KMS-11 (cell line): Measurements from ENCODE around the gene SLC5A6.

ENCODE experiments used
- H2AFZ ChIP-seq: fragments of 200-600 bp; sonication (generic); 2 replicates; pipeline ENCODE4 v1.6.1; 2016; ENCODE audit warnings: antibody characterized with exemption, mixed run types, low read depth
- H3K27ac ChIP-seq: fragments of 200-600 bp; sonication (generic); 2 replicates; pipeline ENCODE4 v1.6.1; 2016; ENCODE audit warnings: mild to moderate bottlenecking, mixed run types
- H3K27me3 ChIP-seq: fragments of 200-600 bp; sonication (generic); 2 replicates; pipeline ENCODE4 v1.6.1; 2017; ENCODE audit warnings: mild to moderate bottlenecking, low read depth, mixed run types, moderate library complexity; ENCODE audit not compliant: insufficient read depth
- H3K36me3 ChIP-seq: fragments of 200-600 bp; sonication (generic); 2 replicates; pipeline ENCODE4 v1.6.1; 2017; ENCODE audit warnings: mild to moderate bottlenecking, mixed run types; ENCODE audit not compliant: insufficient read depth
- H3K4me1 ChIP-seq: fragments of 200-600 bp; sonication (generic); 2 replicates; pipeline ENCODE4 v1.6.1; 2016; ENCODE audit warnings: mild to moderate bottlenecking, low read depth, mixed run types; ENCODE audit not compliant: poor library complexity, severe bottlenecking
- H3K4me2 ChIP-seq: fragments of 200-600 bp; sonication (generic); 2 replicates; pipeline ENCODE4 v1.7.0; 2016; ENCODE audit warnings: mild to moderate bottlenecking, mixed run types
- H3K4me3 ChIP-seq: fragments of 200-600 bp; sonication (generic); IDR thresholded peaks from 2 replicates; pipeline ENCODE4 v1.6.1; 2017; ENCODE audit warnings: low read depth, low read length, mixed read lengths; ENCODE audit not compliant: insufficient read depth
- H3K79me2 ChIP-seq: fragments of 200-600 bp; sonication (generic); 2 replicates; pipeline ENCODE4 v1.6.1; 2016; ENCODE audit warnings: low read depth, mixed run types; ENCODE audit not compliant: insufficient read depth
- H3K9ac ChIP-seq: fragments of 200-600 bp; sonication (generic); 2 replicates; pipeline ENCODE4 v1.6.1; 2016; ENCODE audit warnings: mild to moderate bottlenecking, mixed run types
- H4K20me1 ChIP-seq: fragments of 200-600 bp; sonication (generic); 2 replicates; pipeline ENCODE4 v1.6.1; 2016; ENCODE audit warnings: mild to moderate bottlenecking, mixed run types; ENCODE audit not compliant: insufficient read depth
- TF ChIP-seq, protein P1 (sequence below): fragments of 200-600 bp; sonication (generic); conservative IDR thresholded peaks from 2 replicates; pipeline ENCODE4 v1.6.1; 2017; ENCODE audit warnings: low read depth, mild to moderate bottlenecking, antibody characterized with exemption, low read length, moderate library complexity, mixed read lengths

SLC5A6 gene

DNA sequence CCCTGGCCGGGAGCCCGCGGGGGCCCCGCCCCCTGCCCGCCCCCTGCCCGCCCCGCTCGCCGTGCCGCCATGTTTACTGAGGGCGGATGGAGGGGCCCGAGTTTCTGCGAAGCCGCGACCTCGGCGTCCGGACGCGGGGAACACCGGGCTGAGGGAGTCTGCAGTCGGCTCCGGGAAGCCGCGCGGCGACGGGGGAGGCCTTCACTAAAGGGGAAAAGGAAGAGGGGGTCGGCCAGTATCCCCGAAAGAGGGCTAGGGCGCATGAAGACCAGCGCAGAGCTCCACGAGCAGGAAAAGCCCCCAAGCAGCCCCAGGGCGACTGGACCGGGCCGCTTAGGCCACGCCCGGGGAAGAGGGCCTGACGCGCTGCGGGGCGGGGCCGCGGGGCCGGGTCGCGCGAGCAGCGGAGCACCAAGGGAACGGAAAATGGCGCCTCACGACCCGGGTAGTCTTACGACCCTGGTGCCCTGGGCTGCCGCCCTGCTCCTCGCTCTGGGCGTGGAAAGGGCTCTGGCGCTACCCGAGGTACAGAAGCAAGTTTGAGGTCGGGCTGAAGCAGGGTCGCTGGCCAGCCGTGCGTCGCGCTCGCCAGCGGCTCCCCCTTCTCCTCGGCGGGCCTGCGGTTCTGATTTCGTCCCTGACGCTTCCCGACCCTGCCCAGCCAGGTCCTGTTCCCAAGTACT is at the start of gene SLC5A6, which contains the start of gene ATRAID:
Gene SLC5A6 (minus strand): TSS at position 326 of the 683 bp plus-strand sequence. CDS start 4,618 bp downstream, outside the sequence.
Gene ATRAID (plus strand): TSS at position 99 of the 683 bp plus-strand sequence. CDS start 328 bp downstream, at position 427.
- peak within 1 kb of the TSS; percentile 40 for H3K4me3 ChIP-seq
- H3K4me1 ChIP-seq, result peaks cover 27% of the 10 kb centered on the region
- H3K36me3 ChIP-seq, result no peaks in the 10 kb centered on the region
- H2AFZ ChIP-seq, result peak within 1 kb of the TSS; percentile 66
- TF ChIP-seq, protein P1, sequence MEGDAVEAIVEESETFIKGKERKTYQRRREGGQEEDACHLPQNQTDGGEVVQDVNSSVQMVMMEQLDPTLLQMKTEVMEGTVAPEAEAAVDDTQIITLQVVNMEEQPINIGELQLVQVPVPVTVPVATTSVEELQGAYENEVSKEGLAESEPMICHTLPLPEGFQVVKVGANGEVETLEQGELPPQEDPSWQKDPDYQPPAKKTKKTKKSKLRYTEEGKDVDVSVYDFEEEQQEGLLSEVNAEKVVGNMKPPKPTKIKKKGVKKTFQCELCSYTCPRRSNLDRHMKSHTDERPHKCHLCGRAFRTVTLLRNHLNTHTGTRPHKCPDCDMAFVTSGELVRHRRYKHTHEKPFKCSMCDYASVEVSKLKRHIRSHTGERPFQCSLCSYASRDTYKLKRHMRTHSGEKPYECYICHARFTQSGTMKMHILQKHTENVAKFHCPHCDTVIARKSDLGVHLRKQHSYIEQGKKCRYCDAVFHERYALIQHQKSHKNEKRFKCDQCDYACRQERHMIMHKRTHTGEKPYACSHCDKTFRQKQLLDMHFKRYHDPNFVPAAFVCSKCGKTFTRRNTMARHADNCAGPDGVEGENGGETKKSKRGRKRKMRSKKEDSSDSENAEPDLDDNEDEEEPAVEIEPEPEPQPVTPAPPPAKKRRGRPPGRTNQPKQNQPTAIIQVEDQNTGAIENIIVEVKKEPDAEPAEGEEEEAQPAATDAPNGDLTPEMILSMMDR, result no peak
- no peaks in the 10 kb centered on the region for H3K79me2 ChIP-seq
- peak within 1 kb of the TSS; percentile 92 for H3K27ac ChIP-seq
- H3K4me2 ChIP-seq, result peak within 1 kb of the TSS; percentile 82
- H3K9ac ChIP-seq, result peak within 1 kb of the TSS; percentile 96
- H4K20me1 ChIP-seq, result no peaks in the 10 kb centered on the region
- H3K27me3 ChIP-seq, result no peaks in the 10 kb centered on the region

DNA sequence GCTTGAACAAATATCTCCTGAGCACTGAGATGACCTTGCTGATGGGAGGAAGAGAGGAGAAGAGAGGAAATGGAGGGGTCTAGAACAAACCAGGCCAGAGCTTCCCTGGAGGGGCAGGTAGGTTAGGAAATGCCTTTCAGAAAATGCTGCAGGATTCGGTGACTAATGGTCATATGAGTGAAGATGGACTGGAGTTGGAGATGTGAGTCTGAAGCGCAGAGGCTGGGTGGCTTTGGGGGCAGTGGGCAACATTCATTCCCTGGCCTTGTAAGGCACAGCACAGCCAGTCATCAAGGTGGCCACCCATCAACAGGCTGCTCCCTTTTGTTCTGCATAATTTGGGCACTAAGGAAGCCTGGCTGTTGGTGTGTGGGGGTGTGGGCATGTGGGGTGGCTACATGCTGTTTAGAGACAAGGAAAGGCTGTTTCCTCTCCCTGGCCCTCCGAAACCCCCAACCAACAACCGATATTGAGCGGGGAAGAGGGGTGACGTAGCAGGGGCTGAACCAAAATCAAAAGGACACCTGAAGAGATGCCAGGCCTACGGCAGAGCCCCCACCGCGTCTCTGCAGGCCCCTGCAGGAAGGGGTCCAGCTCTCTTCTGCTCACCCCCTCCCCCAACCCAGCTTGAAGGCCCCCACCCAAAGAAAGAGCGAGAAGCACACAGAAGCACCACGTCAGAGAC is 49.3 kb upstream of the SLC5A6 start:
- peaks cover 13% of the 10 kb centered on the region for H3K4me1 ChIP-seq
- no peak overlapping the region for H2AFZ ChIP-seq
- no peak overlapping the region for H3K4me3 ChIP-seq
- H3K79me2 ChIP-seq, result no peaks in the 10 kb centered on the region
- TF ChIP-seq, protein P1, result no peak
- H3K27ac ChIP-seq, result no peak overlapping the region
- H3K27me3 ChIP-seq, result peaks cover 68% of the 10 kb centered on the region
- no peaks in the 10 kb centered on the region for H3K36me3 ChIP-seq
- H3K4me2 ChIP-seq, result no peak overlapping the region
- no peak overlapping the region for H3K9ac ChIP-seq
- H4K20me1 ChIP-seq, result no peaks in the 10 kb centered on the region

DNA sequence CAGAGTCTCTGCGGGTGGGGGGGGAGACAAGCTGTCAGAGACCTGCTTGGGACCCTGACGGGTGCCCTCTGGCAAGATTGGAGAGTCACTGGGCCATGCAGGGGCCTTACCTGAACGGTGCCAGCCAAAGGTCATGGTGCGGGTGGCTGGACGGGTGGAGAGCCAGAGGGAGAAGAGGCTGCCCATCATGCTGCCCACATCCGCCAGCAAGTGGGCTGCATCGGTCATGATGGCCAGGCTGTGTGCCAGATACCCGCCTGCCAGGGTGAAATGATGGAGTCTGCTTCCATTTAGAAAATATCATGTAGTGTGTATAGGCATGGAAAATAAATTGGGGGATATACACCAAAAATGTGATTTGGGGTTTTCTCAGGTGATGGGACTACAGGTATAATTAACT is 46.0 kb upstream of the SLC5A6 start:
- H3K27me3 ChIP-seq, result peaks cover 53% of the 10 kb centered on the region
- no peak overlapping the region for H3K4me3 ChIP-seq
- no peak overlapping the region for H3K9ac ChIP-seq
- no peaks in the 10 kb centered on the region for H3K36me3 ChIP-seq
- no peaks in the 10 kb centered on the region for H4K20me1 ChIP-seq
- no peaks in the 10 kb centered on the region for H3K79me2 ChIP-seq
- H2AFZ ChIP-seq, result no peak overlapping the region
- H3K27ac ChIP-seq, result no peak overlapping the region
- TF ChIP-seq, protein P1, result no peak
- peaks cover under 1% of the 10 kb centered on the region for H3K4me1 ChIP-seq
- H3K4me2 ChIP-seq, result no peak overlapping the region

DNA sequence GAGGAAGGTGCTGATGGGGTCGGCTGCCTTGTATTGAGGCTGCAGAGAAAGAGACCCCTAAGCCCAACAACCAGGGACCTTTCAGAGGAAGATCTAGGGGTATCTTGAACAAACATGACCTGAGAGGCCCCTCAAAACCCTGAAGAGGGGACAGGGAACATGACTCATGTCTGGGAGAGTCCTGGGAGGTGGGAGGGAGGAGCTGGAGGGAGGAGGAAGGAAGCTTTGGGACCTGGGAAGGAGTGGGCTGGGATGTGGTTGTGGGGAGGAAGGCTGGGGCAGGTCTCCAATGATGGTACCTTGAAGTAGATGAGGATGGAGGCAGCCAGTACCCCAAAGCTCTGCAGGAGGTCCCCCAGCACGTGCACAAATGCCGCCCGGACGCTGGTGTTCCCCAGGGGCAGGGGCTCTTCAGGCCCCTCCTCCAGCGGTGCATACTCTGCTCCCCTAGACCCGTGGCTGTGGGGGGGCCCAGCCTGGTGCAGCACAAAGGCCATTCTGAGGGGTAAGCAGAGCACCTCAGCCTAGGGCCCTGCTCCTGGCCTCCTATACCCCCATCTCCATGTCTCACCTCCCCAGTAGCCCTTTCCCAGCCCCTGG is 44.9 kb upstream of the SLC5A6 start:
- TF ChIP-seq, protein P1, result no peak
- Histone ChIP-seq H3K4me1 (no peaks in the 10 kb centered on the region), H3K27me3 (peaks cover 46% of the 10 kb centered on the region)

More for the DNA sequence above, 44.9 kb upstream of the SLC5A6 start:
- H4K20me1 ChIP-seq, result no peaks in the 10 kb centered on the region
- H2AFZ ChIP-seq, result no peak overlapping the region
- H3K4me3 ChIP-seq, result no peak overlapping the region
- no peaks in the 10 kb centered on the region for H3K79me2 ChIP-seq
- H3K9ac ChIP-seq, result no peak overlapping the region
- no peaks in the 10 kb centered on the region for H3K36me3 ChIP-seq
- H3K27ac ChIP-seq, result no peak overlapping the region
- no peak overlapping the region for H3K4me2 ChIP-seq
